ENCODE data around the gene ART5. TPM values are rescaled to one million over a fixed set of nuclear protein-coding genes. Genes with fewer than 3 reads are reported as not detected.

Gene ART5
- total and polyA plus RNA-seq, 7 donors, result 0.65 to 4.4 (median 2.4) TPM

- H3K4me3 ChIP-seq, result no peak overlapping the region
- H3K36me3 ChIP-seq (ENCODE audit: insufficient read depth in 1 of 2, low read depth in 1 of 2), result peaks cover 0 to 71% of the 10 kb centered on the region in 2 donors
- ATAC-seq, result no peak
These were observed 24.3 kb upstream of the ART5 start for GRCh38 chr11:3666023-3666530.

GRCh38 chr11:3665336-3666022 is 23.7 kb upstream of the ART5 start:
- DNase-seq (no peak), ATAC-seq (no peak)
- Histone ChIP-seq H3K4me1 (no peaks in the 10 kb centered on the region), H3K4me3 (no peak overlapping the region), H3K36me3 (ENCODE audit: insufficient read depth in 1 of 2, low read depth in 1 of 2) (peaks cover 0 to 67% of the 10 kb centered on the region in 2 donors), H3K9me3 (no peaks in the 10 kb centered on the region), H3K27ac (no peak overlapping the region), H3K27me3 (ENCODE audit: insufficient read depth in 3 of 3, low read length in 2 of 3) (no peaks in the 10 kb centered on the region)
- TF ChIP-seq CTCF (IDR thresholded peaks at IDR 0.05), result no peak
- 77 to 96% (median 90%) methylated on average over 6 of the region's 6 CpGs for WGBS, 3 donors
- intact Hi-C loops (cut with DNase I), result no loop called here

More at GRCh38 chr11:3666023-3666530, 24.3 kb upstream of the ART5 start:
- no peaks in the 10 kb centered on the region for H3K9me3 ChIP-seq
- intact Hi-C loops (cut with DNase I), result no loop called here
- no peaks in the 10 kb centered on the region for H3K4me1 ChIP-seq
- no peaks in the 10 kb centered on the region for H3K27me3 ChIP-seq (ENCODE audit: insufficient read depth in 3 of 3, low read length in 2 of 3)
- no peak overlapping the region for H3K27ac ChIP-seq
- no peak for TF ChIP-seq CTCF (IDR thresholded peaks at IDR 0.05)
- DNase-seq, result no peak
- WGBS, 3 donors, result 95 to 96% (median 95%) methylated on average over 16 to 17 of the region's 17 CpGs

GRCh38 chr11:3664032-3664630 is 22.3 kb upstream of the ART5 start:
- no peak for ATAC-seq
- H3K4me1 ChIP-seq, result no peaks in the 10 kb centered on the region
- WGBS, 3 donors, result 80 to 82% (median 81%) methylated on average over 10 of the region's 10 CpGs
- no peak for DNase-seq
- H3K4me3 ChIP-seq, result no peak overlapping the region
- peaks cover 0 to 57% of the 10 kb centered on the region in 2 donors for H3K36me3 ChIP-seq (ENCODE audit: insufficient read depth in 1 of 2, low read depth in 1 of 2)
- no peak for TF ChIP-seq CTCF (IDR thresholded peaks at IDR 0.05)
- H3K27ac ChIP-seq, result no peak overlapping the region
- intact Hi-C loops (cut with DNase I), result no loop called here
- H3K9me3 ChIP-seq, result no peaks in the 10 kb centered on the region
- H3K27me3 ChIP-seq (ENCODE audit: insufficient read depth in 3 of 3, low read length in 2 of 3), result no peaks in the 10 kb centered on the region

GRCh38 chr11:3662856-3663255 is 21.1 kb upstream of the ART5 start:
- intact Hi-C loops (cut with DNase I), result no loop called here
- no peaks in the 10 kb centered on the region for H3K27me3 ChIP-seq (ENCODE audit: insufficient read depth in 3 of 3, low read length in 2 of 3)
- H3K4me3 ChIP-seq, result no peak overlapping the region
- ATAC-seq (no peak), DNase-seq (no peak)
- peaks cover 0 to 47% of the 10 kb centered on the region in 2 donors for H3K36me3 ChIP-seq (ENCODE audit: insufficient read depth in 1 of 2, low read depth in 1 of 2)
- H3K9me3 ChIP-seq, result no peaks in the 10 kb centered on the region
- no peak for TF ChIP-seq CTCF (IDR thresholded peaks at IDR 0.05)
- H3K27ac ChIP-seq, result no peak overlapping the region
- H3K4me1 ChIP-seq, result no peaks in the 10 kb centered on the region

All from psoas muscle (tissue), 8 donors.